ENCODE data around the gene DEXI.

The DEXI gene

GRCh38 chr16:10888320-10888937, 53.8 kb downstream of the DEXI start:
- DNase-seq = no peak

GRCh38 chr16:10885246-10885645, 57.0 kb downstream of the DEXI start:
- DNase-seq = no peak

- DNase-seq = no peak
Measured at GRCh38 chr16:10883004-10883403, 59.3 kb downstream of the DEXI start.

- no peak for DNase-seq
Measured at GRCh38 chr16:10881479-10882030, 60.7 kb downstream of the DEXI start.

GRCh38 chr16:10880594-10881452, 61.4 kb downstream of the DEXI start:
- no peak for DNase-seq

GRCh38 chr16:10879681-10880589, 62.3 kb downstream of the DEXI start:
- no peak for DNase-seq
